IPS DF 6.9 (cell line): ENCODE results near the gene CSTF2T.

ENCODE experiments used
- DNase-seq: peaks from one replicate; pipeline ENCODE4 v3.0.0-alpha.2; 2013; ENCODE audit warnings: low read depth, low spot score
- H3K27ac ChIP-seq: one replicate; pipeline ENCODE4 v1.5.1; 2013; ENCODE audit warnings: low read length, control low read depth
- H3K27me3 ChIP-seq: 2 replicates; pipeline ENCODE4 v1.6.1; 2013; ENCODE audit warnings: mild to moderate bottlenecking, low read length; ENCODE audit not compliant: control insufficient read depth, insufficient read depth
- H3K36me3 ChIP-seq: 2 replicates; pipeline ENCODE4 v1.6.1; 2013; ENCODE audit warnings: low read length; ENCODE audit not compliant: control insufficient read depth, insufficient read depth
- H3K4me1 ChIP-seq: 2 replicates; pipeline ENCODE4 v1.6.1; 2013; ENCODE audit warnings: low read length; ENCODE audit not compliant: control insufficient read depth, insufficient read depth
- H3K4me3 ChIP-seq: 2 replicates; pipeline ENCODE4 v1.5.1; 2013; ENCODE audit warnings: mild to moderate bottlenecking, low read length
- H3K9me3 ChIP-seq: 2 replicates; pipeline ENCODE4 v1.6.1; 2013; ENCODE audit warnings: low read length, inconsistent platforms; ENCODE audit not compliant: control insufficient read depth, insufficient read depth
- WGBS: extraction: QIAGEN DNeasy Blood & Tissue Kit; methylation state at CpG from one replicate; pipeline ENCODE4 v1.1.7; 2013; ENCODE audit warnings: mixed read lengths, missing lambda C conversion rate; ENCODE audit not compliant: insufficient read length, insufficient coverage; 5-methylcytosine and 5-hydroxymethylcytosine counted together

Gene CSTF2T

GRCh38 chr10:51716981-51717380, 17.6 kb upstream of the CSTF2T start:
- no CpG with 5 or more reads among the region's 4 CpGs for WGBS
- no peak overlapping the region for H3K4me3 ChIP-seq
- no peak overlapping the region for H3K27ac ChIP-seq

GRCh38 chr10:51711519-51711891, 12.1 kb upstream of the CSTF2T start:
- WGBS = no CpG with 5 or more reads among the region's 1 CpG
- no peak for DNase-seq
- Histone ChIP-seq H3K27me3 (no peaks in the 10 kb centered on the region), H3K27ac (no peak overlapping the region), H3K36me3 (no peaks in the 10 kb centered on the region), H3K9me3 (no peaks in the 10 kb centered on the region), H3K4me1 (no peaks in the 10 kb centered on the region), H3K4me3 (no peak overlapping the region)

More at GRCh38 chr10:51716981-51717380, 17.6 kb upstream of the CSTF2T start:
- Histone ChIP-seq H3K9me3 (no peaks in the 10 kb centered on the region), H3K4me1 (no peaks in the 10 kb centered on the region), H3K27me3 (no peaks in the 10 kb centered on the region), H3K36me3 (no peaks in the 10 kb centered on the region)
- no peak for DNase-seq

GRCh38 chr10:51709324-51709972, 10.1 kb upstream of the CSTF2T start:
- Histone ChIP-seq H3K36me3 (no peaks in the 10 kb centered on the region), H3K4me1 (no peaks in the 10 kb centered on the region)
- WGBS = no CpG with 5 or more reads among the region's 2 CpGs

GRCh38 chr10:51708609-51709008, 9.2 kb upstream of the CSTF2T start:
- no peak overlapping the region for H3K4me3 ChIP-seq
- H3K36me3 ChIP-seq = no peaks in the 10 kb centered on the region
- WGBS = no CpG with 5 or more reads among the region's 2 CpGs
- H3K27ac ChIP-seq = no peak overlapping the region
- no peak for DNase-seq
- H3K9me3 ChIP-seq = no peaks in the 10 kb centered on the region
- no peaks in the 10 kb centered on the region for H3K4me1 ChIP-seq
- no peaks in the 10 kb centered on the region for H3K27me3 ChIP-seq

More at GRCh38 chr10:51709324-51709972, 10.1 kb upstream of the CSTF2T start:
- Histone ChIP-seq H3K4me3 (no peak overlapping the region), H3K27ac (no peak overlapping the region), H3K9me3 (no peaks in the 10 kb centered on the region), H3K27me3 (no peaks in the 10 kb centered on the region)
- no peak for DNase-seq

GRCh38 chr10:51707821-51708424, 8.5 kb upstream of the CSTF2T start:
- Histone ChIP-seq H3K27me3 (no peaks in the 10 kb centered on the region), H3K27ac (no peak overlapping the region), H3K36me3 (no peaks in the 10 kb centered on the region), H3K4me3 (no peak overlapping the region), H3K4me1 (no peaks in the 10 kb centered on the region), H3K9me3 (no peaks in the 10 kb centered on the region)
- no CpG with 5 or more reads among the region's 5 CpGs for WGBS
- DNase-seq = no peak

- WGBS = no CpG with 5 or more reads among the region's 6 CpGs
These were observed 8.0 kb upstream of the CSTF2T start for GRCh38 chr10:51707392-51707791.

GRCh38 chr10:51706225-51706624, 6.8 kb upstream of the CSTF2T start:
- WGBS = no CpG with 5 or more reads among the region's 3 CpGs
- no peak overlapping the region for H3K27ac ChIP-seq
- H3K36me3 ChIP-seq = no peaks in the 10 kb centered on the region
- no peak for DNase-seq
- H3K4me1 ChIP-seq = no peaks in the 10 kb centered on the region
- H3K4me3 ChIP-seq = no peak overlapping the region
- H3K27me3 ChIP-seq = no peaks in the 10 kb centered on the region
- H3K9me3 ChIP-seq = no peaks in the 10 kb centered on the region

More at GRCh38 chr10:51707392-51707791, 8.0 kb upstream of the CSTF2T start:
- no peaks in the 10 kb centered on the region for H3K9me3 ChIP-seq
- H3K27ac ChIP-seq = no peak overlapping the region
- no peak for DNase-seq
- H3K4me1 ChIP-seq = no peaks in the 10 kb centered on the region
- H3K36me3 ChIP-seq = no peaks in the 10 kb centered on the region
- H3K4me3 ChIP-seq = no peak overlapping the region
- H3K27me3 ChIP-seq = no peaks in the 10 kb centered on the region

GRCh38 chr10:51705774-51706173, 6.4 kb upstream of the CSTF2T start:
- Histone ChIP-seq H3K27me3 (no peaks in the 10 kb centered on the region), H3K4me3 (no peak overlapping the region), H3K27ac (no peak overlapping the region), H3K9me3 (no peaks in the 10 kb centered on the region), H3K36me3 (no peaks in the 10 kb centered on the region), H3K4me1 (no peaks in the 10 kb centered on the region)
- no peak for DNase-seq
- no CpG with 5 or more reads among the region's 3 CpGs for WGBS

- no peak for DNase-seq
- Histone ChIP-seq H3K4me3 (no peak overlapping the region; the same call in 1 of the 2 replicates), H3K27me3 (no peaks in the 10 kb centered on the region), H3K4me1 (0 out of 2 replicates have a peak, but pooled peaks cover 2% of the 10 kb centered on the region), H3K36me3 (0 out of 2 replicates have a peak, but pooled peaks cover 2% of the 10 kb centered on the region), H3K9me3 (no peaks in the 10 kb centered on the region), H3K27ac (no peak overlapping the region)
- WGBS = no CpG with 5 or more reads among the region's 12 CpGs
These were observed 928 bp upstream of the CSTF2T start for GRCh38 chr10:51700228-51700817.

GRCh38 chr10:51699145-51699474, 285 bp downstream of the CSTF2T start:
- no CpG with 5 or more reads among the region's 14 CpGs for WGBS
- no peaks in the 10 kb centered on the region for H3K9me3 ChIP-seq

More at GRCh38 chr10:51699145-51699474, 285 bp downstream of the CSTF2T start:
- 0 out of 2 replicates have a peak, but pooled peaks cover 2% of the 10 kb centered on the region for H3K4me1 ChIP-seq
- no peak for DNase-seq
- H3K36me3 ChIP-seq = 0 out of 2 replicates have a peak, but pooled peaks cover 2% of the 10 kb centered on the region
- H3K27ac ChIP-seq = no peak overlapping the region
- peak overlapping the region; percentile 71; the same call in 1 of the 2 replicates for H3K4me3 ChIP-seq
- H3K27me3 ChIP-seq = no peaks in the 10 kb centered on the region
